ENCODE results near the gene NPC2. TPM values are rescaled to one million over a fixed set of nuclear protein-coding genes. Genes with fewer than 3 reads are reported as not detected.

NPC2 gene
- polyA plus RNA-seq, 2 of the 4 experiments (the other 2 are of a cell fraction), result 97.7 to 457 TPM

DNA sequence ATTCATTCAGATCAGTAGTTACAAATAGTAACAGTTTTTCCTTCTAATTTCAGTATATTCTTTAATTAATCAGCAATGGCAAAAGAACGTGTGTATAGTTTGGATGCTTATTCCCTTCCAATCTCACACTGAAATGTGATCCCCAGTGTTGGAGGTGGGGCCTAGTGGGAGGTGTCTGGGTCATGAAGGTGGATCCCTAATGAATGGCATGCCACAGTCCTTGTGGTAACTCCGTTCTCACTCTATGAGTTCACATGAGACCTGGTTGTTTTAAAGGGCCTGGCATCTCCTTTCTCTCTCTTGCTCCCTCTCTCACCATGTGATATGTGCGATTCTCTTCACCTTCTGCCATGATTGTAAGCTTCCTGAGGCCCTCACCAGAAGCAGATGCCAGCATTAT lies 48.2 kb downstream of the NPC2 start:
- DNase-seq (ENCODE audit: low read depth in 1 of 2, low spot score in 1 of 2) (no peak), FAIRE-seq (peak; percentile 68)
- WGBS (ENCODE audit: missing lambda C conversion rate), result 10% methylated on average over 3 of the region's 3 CpGs

GRCh38 chr14:74442757-74443156 lies 50.3 kb downstream of the NPC2 start:
- no peaks in the 10 kb centered on the region for H3K9me3 ChIP-seq
- no peak overlapping the region for H3K27ac ChIP-seq
- TF ChIP-seq NPAS2 (CRISPR knock-in tag; IDR thresholded peaks at IDR 0.05; ENCODE audit: borderline replicate concordance) (no peak), RCOR1 (IDR thresholded peaks at IDR 0.05; ENCODE audit: low read depth, low read length) (no peak), CHD4 (IDR thresholded peaks at IDR 0.05; ENCODE audit: borderline replicate concordance) (no peak), REST (IDR thresholded peaks at IDR 0.05) (no peak), RNF2 (IDR thresholded peaks at IDR 0.05; ENCODE audit: borderline replicate concordance, low read depth) (no peak), HDAC2 (IDR thresholded peaks at IDR 0.05) (no peak), MAX (IDR thresholded peaks at IDR 0.05) (no peak), EHF (CRISPR knock-in tag; IDR thresholded peaks at IDR 0.05) (no peak), ZNF302 (CRISPR knock-in tag; IDR thresholded peaks at IDR 0.05) (no peak), RFX5 (IDR thresholded peaks at IDR 0.05) (no peak), HEYL (CRISPR knock-in tag; IDR thresholded peaks at IDR 0.05) (no peak), FOSL2 (IDR thresholded peaks at IDR 0.05) (no peak), FOSL2 (CRISPR knock-in tag; IDR thresholded peaks at IDR 0.05) (no peak), EP300 (IDR thresholded peaks at IDR 0.05) (no peak), CBX2 (IDR thresholded peaks at IDR 0.05; ENCODE audit: borderline replicate concordance, low read depth) (no peak), MAZ (IDR thresholded peaks at IDR 0.05; ENCODE audit: borderline replicate concordance, low read depth, low read length) (no peak), ZC3H11A (IDR thresholded peaks at IDR 0.05) (no peak)
- TF ChIP-seq, protein P1, sequence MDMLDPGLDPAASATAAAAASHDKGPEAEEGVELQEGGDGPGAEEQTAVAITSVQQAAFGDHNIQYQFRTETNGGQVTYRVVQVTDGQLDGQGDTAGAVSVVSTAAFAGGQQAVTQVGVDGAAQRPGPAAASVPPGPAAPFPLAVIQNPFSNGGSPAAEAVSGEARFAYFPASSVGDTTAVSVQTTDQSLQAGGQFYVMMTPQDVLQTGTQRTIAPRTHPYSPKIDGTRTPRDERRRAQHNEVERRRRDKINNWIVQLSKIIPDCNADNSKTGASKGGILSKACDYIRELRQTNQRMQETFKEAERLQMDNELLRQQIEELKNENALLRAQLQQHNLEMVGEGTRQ (IDR thresholded peaks at IDR 0.05), result no peak
- TF ChIP-seq, protein P2, sequence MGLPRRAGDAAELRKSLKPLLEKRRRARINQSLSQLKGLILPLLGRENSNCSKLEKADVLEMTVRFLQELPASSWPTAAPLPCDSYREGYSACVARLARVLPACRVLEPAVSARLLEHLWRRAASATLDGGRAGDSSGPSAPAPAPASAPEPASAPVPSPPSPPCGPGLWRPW (IDR thresholded peaks at IDR 0.05), result no peak
- TF ChIP-seq, protein P3, sequence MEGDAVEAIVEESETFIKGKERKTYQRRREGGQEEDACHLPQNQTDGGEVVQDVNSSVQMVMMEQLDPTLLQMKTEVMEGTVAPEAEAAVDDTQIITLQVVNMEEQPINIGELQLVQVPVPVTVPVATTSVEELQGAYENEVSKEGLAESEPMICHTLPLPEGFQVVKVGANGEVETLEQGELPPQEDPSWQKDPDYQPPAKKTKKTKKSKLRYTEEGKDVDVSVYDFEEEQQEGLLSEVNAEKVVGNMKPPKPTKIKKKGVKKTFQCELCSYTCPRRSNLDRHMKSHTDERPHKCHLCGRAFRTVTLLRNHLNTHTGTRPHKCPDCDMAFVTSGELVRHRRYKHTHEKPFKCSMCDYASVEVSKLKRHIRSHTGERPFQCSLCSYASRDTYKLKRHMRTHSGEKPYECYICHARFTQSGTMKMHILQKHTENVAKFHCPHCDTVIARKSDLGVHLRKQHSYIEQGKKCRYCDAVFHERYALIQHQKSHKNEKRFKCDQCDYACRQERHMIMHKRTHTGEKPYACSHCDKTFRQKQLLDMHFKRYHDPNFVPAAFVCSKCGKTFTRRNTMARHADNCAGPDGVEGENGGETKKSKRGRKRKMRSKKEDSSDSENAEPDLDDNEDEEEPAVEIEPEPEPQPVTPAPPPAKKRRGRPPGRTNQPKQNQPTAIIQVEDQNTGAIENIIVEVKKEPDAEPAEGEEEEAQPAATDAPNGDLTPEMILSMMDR (IDR thresholded peaks at IDR 0.05), result no peak
- TF ChIP-seq, protein P4, sequence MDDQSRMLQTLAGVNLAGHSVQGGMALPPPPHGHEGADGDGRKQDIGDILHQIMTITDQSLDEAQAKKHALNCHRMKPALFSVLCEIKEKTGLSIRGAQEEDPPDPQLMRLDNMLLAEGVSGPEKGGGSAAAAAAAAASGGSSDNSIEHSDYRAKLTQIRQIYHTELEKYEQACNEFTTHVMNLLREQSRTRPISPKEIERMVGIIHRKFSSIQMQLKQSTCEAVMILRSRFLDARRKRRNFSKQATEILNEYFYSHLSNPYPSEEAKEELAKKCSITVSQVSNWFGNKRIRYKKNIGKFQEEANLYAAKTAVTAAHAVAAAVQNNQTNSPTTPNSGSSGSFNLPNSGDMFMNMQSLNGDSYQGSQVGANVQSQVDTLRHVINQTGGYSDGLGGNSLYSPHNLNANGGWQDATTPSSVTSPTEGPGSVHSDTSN (IDR thresholded peaks at IDR 0.05), result no peak
- H3K4me2 ChIP-seq, result no peak overlapping the region
- no peak for ATAC-seq
- H3K4me3 ChIP-seq, result no peak overlapping the region
- FAIRE-seq, result no peak
- no peaks in the 10 kb centered on the region for H3K4me1 ChIP-seq
- ChIA-PET POLR2A (no interaction called here), CTCF (interaction anchor here (1.0 to 2.2 kb wide), 3 partner anchors 17 to 49 kb away, joined by 3 to 8 read pairs (median 4); no protein-coding TSS in a partner anchor)
- no peak for DNase-seq (ENCODE audit: low read depth in 1 of 2, low spot score in 1 of 2)

More for the DNA sequence above, 48.2 kb downstream of the NPC2 start:
- Histone ChIP-seq H3K4me3 (no peak overlapping the region), H3K27ac (no peak overlapping the region), H3K4me1 (no peaks in the 10 kb centered on the region), H3K4me2 (no peak overlapping the region), H3K9me3 (no peaks in the 10 kb centered on the region)
- no peak for ATAC-seq
- ChIA-PET POLR2A (no interaction called here), CTCF (interaction anchor here (1.4 kb wide), 1 partner anchor 34 kb away, joined by 3 read pairs; no protein-coding TSS in a partner anchor)
- TF ChIP-seq, protein P3 (IDR thresholded peaks at IDR 0.05), result no peak
- TF ChIP-seq CBX8 (IDR thresholded peaks at IDR 0.05) (no peak), RFX5 (IDR thresholded peaks at IDR 0.05) (no peak), ZC3H11A (IDR thresholded peaks at IDR 0.05) (no peak), EHF (CRISPR knock-in tag; IDR thresholded peaks at IDR 0.05) (no peak), KDM5A (IDR thresholded peaks at IDR 0.05) (no peak)

Data from A549 (cell line).